Testis (tissue), 2 donors: Measurements from ENCODE around the gene HFE.

Experiments used
- POLR2A ChIP-seq: fragments of 450-650 bp; IDR thresholded peaks from one replicate; pipeline ENCODE4 v1.6.1; 2017; ENCODE audit warnings: antibody characterized with exemption, mild to moderate bottlenecking, moderate library complexity
- TF ChIP-seq, protein P1 (sequence below), 3 experiments: fragments of 450-650 bp in 2 of 3; fragments of 200-600 bp in 1 of 3; sonication (generic) in 1 of 3; IDR thresholded peaks; one replicate each; pipeline ENCODE4 v1.5.1; 2016 to 2019; ENCODE audit warnings: antibody characterized with exemption in 3 of 3, mild to moderate bottlenecking in 2 of 3, moderate library complexity in 1 of 3

DNA sequence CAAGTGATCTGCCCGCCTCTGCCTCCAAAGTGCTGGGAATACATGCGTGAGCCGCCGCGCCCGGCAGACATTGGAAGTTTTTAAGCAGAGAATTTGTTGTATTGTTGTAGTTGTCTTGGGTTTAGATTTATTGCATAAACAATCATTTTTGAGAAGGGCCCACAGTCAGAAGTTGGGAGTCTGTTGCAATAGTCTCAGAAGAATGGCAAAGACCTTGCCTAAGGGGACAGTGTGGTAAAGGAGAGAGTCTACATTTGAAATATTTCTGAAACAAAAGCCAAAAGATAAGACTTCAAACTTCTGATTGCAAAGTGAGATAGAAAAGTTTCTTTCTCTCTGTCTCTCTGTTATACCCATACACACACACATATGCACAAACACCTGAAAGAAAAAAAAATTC, 22.5 kb downstream of the HFE start:
- TF ChIP-seq, protein P1, sequence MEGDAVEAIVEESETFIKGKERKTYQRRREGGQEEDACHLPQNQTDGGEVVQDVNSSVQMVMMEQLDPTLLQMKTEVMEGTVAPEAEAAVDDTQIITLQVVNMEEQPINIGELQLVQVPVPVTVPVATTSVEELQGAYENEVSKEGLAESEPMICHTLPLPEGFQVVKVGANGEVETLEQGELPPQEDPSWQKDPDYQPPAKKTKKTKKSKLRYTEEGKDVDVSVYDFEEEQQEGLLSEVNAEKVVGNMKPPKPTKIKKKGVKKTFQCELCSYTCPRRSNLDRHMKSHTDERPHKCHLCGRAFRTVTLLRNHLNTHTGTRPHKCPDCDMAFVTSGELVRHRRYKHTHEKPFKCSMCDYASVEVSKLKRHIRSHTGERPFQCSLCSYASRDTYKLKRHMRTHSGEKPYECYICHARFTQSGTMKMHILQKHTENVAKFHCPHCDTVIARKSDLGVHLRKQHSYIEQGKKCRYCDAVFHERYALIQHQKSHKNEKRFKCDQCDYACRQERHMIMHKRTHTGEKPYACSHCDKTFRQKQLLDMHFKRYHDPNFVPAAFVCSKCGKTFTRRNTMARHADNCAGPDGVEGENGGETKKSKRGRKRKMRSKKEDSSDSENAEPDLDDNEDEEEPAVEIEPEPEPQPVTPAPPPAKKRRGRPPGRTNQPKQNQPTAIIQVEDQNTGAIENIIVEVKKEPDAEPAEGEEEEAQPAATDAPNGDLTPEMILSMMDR (IDR thresholded peaks at IDR 0.05) = no peak
- no peak for TF ChIP-seq POLR2A
